Chondrocyte (in vitro differentiated cells): ENCODE results near the gene STEAP1B. TPM values are rescaled to one million over a fixed set of nuclear protein-coding genes. Genes with fewer than 3 reads are reported as not detected.
"Not testable (repeated sequence)": the region's sequence is repeated elsewhere in the genome, so short reads cannot be mapped to it uniquely, and the experiment has no call there.

Source experiments
- DNase-seq: peaks from one replicate; pipeline ENCODE4 v3.0.0; 2021; ENCODE audit warnings: mixed read lengths, low spot score
- H3K27ac Mint-ChIP-seq: one replicate; pipeline ENCODE4 v1.8.0; 2021; ENCODE audit warnings: mild to moderate bottlenecking, moderate library complexity, mixed read lengths; ENCODE audit not compliant: unreplicated experiment
- H3K27me3 Mint-ChIP-seq: 2 replicates; pipeline ENCODE4 v1.8.0; 2021; ENCODE audit warnings: low read depth, mixed read lengths
- H3K36me3 Mint-ChIP-seq: 2 replicates; pipeline ENCODE4 v1.8.0; 2021; ENCODE audit warnings: low read depth, mixed read lengths
- H3K4me1 Mint-ChIP-seq: 2 replicates; pipeline ENCODE4 v1.8.0; 2021; ENCODE audit warnings: low read depth, mild to moderate bottlenecking, mixed read lengths
- H3K4me3 Mint-ChIP-seq: one replicate; pipeline ENCODE4 v1.8.0; 2021; ENCODE audit warnings: mild to moderate bottlenecking, moderate library complexity, mixed read lengths; ENCODE audit not compliant: unreplicated experiment
- H3K9me3 Mint-ChIP-seq: 2 replicates; pipeline ENCODE4 v1.8.0; 2021; ENCODE audit warnings: low read depth, mixed read lengths
- CTCF ChIP-seq: fragments of 200-600 bp; sonication (generic); IDR thresholded peaks from 2 replicates; pipeline ENCODE4 v1.5.0; 2021; ENCODE audit warnings: antibody characterized with exemption, mild to moderate bottlenecking, moderate library complexity
- total RNA-seq: library from RNA; stranded (reverse); gene quantifications from 3 replicates; pipeline ENCODE4 v1.2.1, GENCODE V29; 2021

Gene STEAP1B
- total RNA-seq, 1 donor from 2014 or later = 4.2 TPM

DNA sequence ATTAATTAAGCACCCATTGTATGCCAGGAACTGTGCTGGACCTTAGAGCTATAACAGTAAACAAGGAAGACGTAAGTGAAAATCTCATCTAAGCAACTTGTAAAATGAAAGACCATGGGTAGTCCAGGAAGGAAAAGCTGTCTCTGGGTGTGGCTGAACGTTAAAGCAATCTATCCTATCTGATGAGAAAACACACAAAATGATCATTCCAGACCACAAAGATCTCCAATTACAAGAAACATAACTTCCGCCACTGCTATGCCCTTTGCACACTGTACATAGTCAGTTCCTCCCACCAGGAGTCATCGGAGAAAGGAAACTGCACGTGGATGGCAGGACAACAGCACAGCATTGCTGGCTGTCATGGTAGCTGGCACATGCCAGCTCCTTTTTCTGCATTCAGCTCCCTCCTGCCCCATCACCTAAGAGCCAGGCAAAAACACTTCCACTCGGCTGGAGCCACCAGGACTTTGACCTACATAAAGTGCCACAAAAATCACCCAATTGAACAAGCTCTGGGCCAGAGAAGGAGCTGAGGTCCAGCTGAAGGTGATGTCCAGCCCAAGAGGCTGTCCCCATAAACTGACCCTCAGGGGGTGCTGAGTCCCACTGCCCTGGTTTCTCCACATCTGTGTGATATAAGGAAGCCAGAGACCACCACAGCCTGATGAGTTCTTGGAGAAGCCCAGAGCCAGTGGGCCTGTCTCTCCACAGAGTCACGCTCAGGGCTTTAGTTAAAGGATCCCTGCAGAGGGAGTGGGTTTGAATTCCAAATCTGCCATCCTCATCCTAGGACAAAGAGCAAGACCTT lies 56.4 kb downstream of the STEAP1B start:
- Mint-ChIP-seq H3K4me3 (no peak overlapping the region), H3K27me3 (no peaks in the 10 kb centered on the region), H3K9me3 (peaks cover 4% of the 10 kb centered on the region), H3K4me1 (peaks cover 33% of the 10 kb centered on the region), H3K27ac (no peak overlapping the region), H3K36me3 (peaks cover 2% of the 10 kb centered on the region)
- DNase-seq = no peak
- no peak for TF ChIP-seq CTCF

DNA sequence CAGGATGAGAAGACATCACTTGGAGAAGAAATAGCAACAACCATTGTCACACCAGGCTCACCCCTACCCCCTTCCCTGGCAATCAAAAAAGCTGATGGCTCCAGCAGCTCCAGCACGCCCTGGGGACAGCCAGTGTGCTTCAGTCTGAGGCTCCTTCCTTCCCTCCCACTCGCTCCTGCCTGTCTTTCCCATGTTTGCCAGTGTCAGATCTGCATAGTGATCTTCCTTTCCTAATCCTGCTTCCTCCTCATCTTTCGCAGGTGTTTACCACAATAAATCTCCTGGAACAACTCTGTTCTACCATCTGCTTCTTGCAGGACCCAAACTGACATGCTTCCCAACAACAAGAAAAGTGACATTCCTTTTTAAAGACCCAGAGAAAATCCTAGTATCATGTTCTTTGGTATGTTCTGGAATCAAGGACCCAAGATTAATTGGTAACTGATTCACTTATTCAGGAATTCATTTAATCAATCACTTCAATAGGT lies 57.1 kb downstream of the STEAP1B start:
- Mint-ChIP-seq H3K4me1 (peaks cover 33% of the 10 kb centered on the region), H3K27me3 (no peaks in the 10 kb centered on the region), H3K36me3 (peaks cover 2% of the 10 kb centered on the region), H3K9me3 (peaks cover 7% of the 10 kb centered on the region), H3K27ac (no peak overlapping the region), H3K4me3 (no peak overlapping the region)
- no peak for DNase-seq
- TF ChIP-seq CTCF = no peak

DNA sequence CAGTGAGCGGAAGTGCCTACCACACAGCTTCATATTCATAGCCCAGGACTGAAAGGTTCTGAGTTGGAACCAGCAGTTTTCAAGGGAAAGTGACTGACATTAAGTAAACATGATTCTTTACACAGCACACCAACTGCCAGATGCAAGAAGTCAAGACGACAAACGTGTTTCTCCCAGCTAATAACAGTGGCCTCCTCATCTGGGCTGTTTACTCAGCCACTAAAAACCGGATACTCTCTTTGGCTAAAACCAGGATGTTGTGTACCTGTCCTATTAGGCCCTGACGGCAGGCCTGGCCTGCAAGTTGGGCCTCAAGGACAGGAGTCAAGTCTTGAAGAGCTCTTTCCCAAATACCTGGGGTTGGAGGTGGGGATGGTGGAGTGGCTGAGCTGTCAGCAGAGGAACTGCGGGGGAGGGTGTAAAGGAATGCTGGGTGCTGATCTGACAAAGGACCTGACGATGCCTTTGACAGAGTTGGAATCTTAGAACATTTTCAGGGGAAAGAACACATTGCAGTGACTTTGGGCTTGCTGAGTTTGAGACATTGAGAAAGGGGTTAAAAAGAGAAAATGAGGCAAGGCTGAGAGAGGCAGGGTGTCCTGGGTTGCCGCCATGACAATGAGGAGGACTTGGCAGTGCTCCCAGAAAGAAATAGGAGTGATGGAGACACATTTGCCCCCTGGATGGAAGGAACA lies 57.7 kb downstream of the STEAP1B start:
- peaks cover 2% of the 10 kb centered on the region for H3K36me3 Mint-ChIP-seq
- no peaks in the 10 kb centered on the region for H3K27me3 Mint-ChIP-seq
- TF ChIP-seq CTCF = no peak

GRCh38 chr7:22441157-22441556 lies 58.8 kb downstream of the STEAP1B start:
- Mint-ChIP-seq H3K9me3 (peaks cover 13% of the 10 kb centered on the region), H3K4me1 (peaks cover 33% of the 10 kb centered on the region), H3K36me3 (peaks cover 2% of the 10 kb centered on the region), H3K27ac (no peak overlapping the region), H3K27me3 (no peaks in the 10 kb centered on the region), H3K4me3 (no peak overlapping the region)
- no peak for TF ChIP-seq CTCF
- DNase-seq = no peak

More for the DNA sequence above, 57.7 kb downstream of the STEAP1B start:
- no peak overlapping the region for H3K4me3 Mint-ChIP-seq
- H3K27ac Mint-ChIP-seq = no peak overlapping the region
- DNase-seq = no peak
- H3K9me3 Mint-ChIP-seq = peaks cover 11% of the 10 kb centered on the region
- H3K4me1 Mint-ChIP-seq = peaks cover 33% of the 10 kb centered on the region

- Mint-ChIP-seq H3K36me3 (peaks cover 2% of the 10 kb centered on the region), H3K27ac (no peak overlapping the region), H3K4me1 (peaks cover 14% of the 10 kb centered on the region), H3K9me3 (peaks cover 13% of the 10 kb centered on the region), H3K4me3 (no peak overlapping the region), H3K27me3 (no peaks in the 10 kb centered on the region)
- DNase-seq = no peak
- TF ChIP-seq CTCF = no peak
These were observed 61.0 kb downstream of the STEAP1B start for GRCh38 chr7:22438994-22439393.

DNA sequence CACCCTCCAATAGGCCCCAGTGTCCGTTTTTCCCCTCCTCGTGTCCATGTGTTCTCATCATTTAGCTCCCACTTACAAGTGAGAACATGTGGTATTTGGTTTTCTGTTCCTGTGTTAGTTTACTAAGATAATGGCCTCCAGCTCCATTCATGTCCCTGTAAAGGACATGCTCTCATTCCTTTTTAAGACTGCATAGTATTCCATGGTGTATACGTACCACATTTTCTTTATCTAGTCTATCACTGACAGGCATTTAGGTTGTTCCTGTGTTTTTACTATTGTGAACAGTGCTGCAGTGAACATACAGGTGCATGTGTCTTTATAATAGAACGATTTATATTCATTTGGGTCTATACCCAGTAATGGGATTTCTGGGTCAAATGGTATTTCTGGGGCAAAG lies 63.4 kb downstream of the STEAP1B start:
- not testable (repeated sequence) for H3K4me3 Mint-ChIP-seq, H3K27ac Mint-ChIP-seq
- peaks cover 15% of the 10 kb centered on the region for H3K4me1 Mint-ChIP-seq

More for the DNA sequence above, 63.4 kb downstream of the STEAP1B start:
- H3K27me3 Mint-ChIP-seq, H3K36me3 Mint-ChIP-seq, DNase-seq: not testable (repeated sequence)
- peaks cover 13% of the 10 kb centered on the region for H3K9me3 Mint-ChIP-seq
